ENCODE data around the gene CACNG4.

DNA sequence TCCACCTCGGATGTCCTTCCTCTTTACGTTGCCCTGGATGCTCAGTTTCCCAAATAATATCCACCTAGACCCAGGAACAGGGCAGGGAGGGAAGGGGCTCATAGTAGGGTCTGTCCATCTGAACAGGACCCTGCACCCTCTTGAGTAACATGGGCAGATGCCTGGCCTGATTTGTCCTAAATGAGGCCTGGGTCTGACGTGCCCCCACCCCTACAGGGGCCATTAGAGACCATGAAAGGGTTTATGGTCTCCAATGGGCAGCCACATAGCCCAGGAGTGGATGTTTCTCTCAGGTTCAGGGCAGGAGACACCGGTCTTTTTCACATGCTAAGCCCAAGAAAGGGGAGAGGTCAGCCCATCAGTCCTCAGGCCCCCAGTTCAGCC is 86.6 kb downstream of the CACNG4 start:
- TF ChIP-seq, protein P1, sequence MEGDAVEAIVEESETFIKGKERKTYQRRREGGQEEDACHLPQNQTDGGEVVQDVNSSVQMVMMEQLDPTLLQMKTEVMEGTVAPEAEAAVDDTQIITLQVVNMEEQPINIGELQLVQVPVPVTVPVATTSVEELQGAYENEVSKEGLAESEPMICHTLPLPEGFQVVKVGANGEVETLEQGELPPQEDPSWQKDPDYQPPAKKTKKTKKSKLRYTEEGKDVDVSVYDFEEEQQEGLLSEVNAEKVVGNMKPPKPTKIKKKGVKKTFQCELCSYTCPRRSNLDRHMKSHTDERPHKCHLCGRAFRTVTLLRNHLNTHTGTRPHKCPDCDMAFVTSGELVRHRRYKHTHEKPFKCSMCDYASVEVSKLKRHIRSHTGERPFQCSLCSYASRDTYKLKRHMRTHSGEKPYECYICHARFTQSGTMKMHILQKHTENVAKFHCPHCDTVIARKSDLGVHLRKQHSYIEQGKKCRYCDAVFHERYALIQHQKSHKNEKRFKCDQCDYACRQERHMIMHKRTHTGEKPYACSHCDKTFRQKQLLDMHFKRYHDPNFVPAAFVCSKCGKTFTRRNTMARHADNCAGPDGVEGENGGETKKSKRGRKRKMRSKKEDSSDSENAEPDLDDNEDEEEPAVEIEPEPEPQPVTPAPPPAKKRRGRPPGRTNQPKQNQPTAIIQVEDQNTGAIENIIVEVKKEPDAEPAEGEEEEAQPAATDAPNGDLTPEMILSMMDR (conservative IDR thresholded peaks at IDR 0.05; ENCODE audit: low read length) = no peak
- TF ChIP-seq EZH2phosphoT487 (IDR thresholded peaks at IDR 0.05; ENCODE audit: borderline replicate concordance) = no peak
